ENCODE data around the gene CLIC6.

The CLIC6 gene

GRCh38 chr21:34703571-34703970 is 34.8 kb downstream of the CLIC6 start:
- no peak for TF ChIP-seq CTCF (conservative IDR thresholded peaks at IDR 0.05; ENCODE audit: control insufficient read depth, insufficient read depth, low read depth, low read length)
- no peak overlapping the region for H3K4me3 ChIP-seq (ENCODE audit: control insufficient read depth, low read depth, low read length)
- DNase-seq (ENCODE audit: low read depth), result no peak

- DNase-seq (ENCODE audit: low read depth), result peak; percentile 89
- TF ChIP-seq CTCF (conservative IDR thresholded peaks at IDR 0.05; ENCODE audit: control insufficient read depth, insufficient read depth, low read depth, low read length), result no peak
- no peak overlapping the region for H3K4me3 ChIP-seq (ENCODE audit: control insufficient read depth, low read depth, low read length)
These were observed 35.3 kb downstream of the CLIC6 start for GRCh38 chr21:34704119-34704518.

- DNase-seq (ENCODE audit: low read depth), result peak; percentile 26
- no peak overlapping the region for H3K4me3 ChIP-seq (ENCODE audit: control insufficient read depth, low read depth, low read length)
- TF ChIP-seq CTCF (conservative IDR thresholded peaks at IDR 0.05; ENCODE audit: control insufficient read depth, insufficient read depth, low read depth, low read length), result no peak
These were observed 36.2 kb downstream of the CLIC6 start for GRCh38 chr21:34705011-34705410.

- no peak for DNase-seq (ENCODE audit: low read depth)
- H3K4me3 ChIP-seq (ENCODE audit: control insufficient read depth, low read depth, low read length), result no peak overlapping the region
- TF ChIP-seq CTCF (conservative IDR thresholded peaks at IDR 0.05; ENCODE audit: control insufficient read depth, insufficient read depth, low read depth, low read length), result no peak
These were observed 37.5 kb downstream of the CLIC6 start for GRCh38 chr21:34706337-34706736.

- H3K4me3 ChIP-seq (ENCODE audit: control insufficient read depth, low read depth, low read length), result no peak overlapping the region
- no peak for DNase-seq (ENCODE audit: low read depth)
These were observed 39.1 kb downstream of the CLIC6 start for GRCh38 chr21:34707876-34708325.

GRCh38 chr21:34713621-34714020 is 44.8 kb downstream of the CLIC6 start:
- no peak for DNase-seq (ENCODE audit: low read depth)
- no peak overlapping the region for H3K4me3 ChIP-seq (ENCODE audit: control insufficient read depth, low read depth, low read length)
- TF ChIP-seq CTCF (conservative IDR thresholded peaks at IDR 0.05; ENCODE audit: control insufficient read depth, insufficient read depth, low read depth, low read length), result no peak

More at GRCh38 chr21:34707876-34708325, 39.1 kb downstream of the CLIC6 start:
- TF ChIP-seq CTCF (conservative IDR thresholded peaks at IDR 0.05; ENCODE audit: control insufficient read depth, insufficient read depth, low read depth, low read length), result no peak

GRCh38 chr21:34715518-34715917 is 46.7 kb downstream of the CLIC6 start:
- DNase-seq (ENCODE audit: low read depth), result no peak
- no peak for TF ChIP-seq CTCF (conservative IDR thresholded peaks at IDR 0.05; ENCODE audit: control insufficient read depth, insufficient read depth, low read depth, low read length)
- H3K4me3 ChIP-seq (ENCODE audit: control insufficient read depth, low read depth, low read length), result no peak overlapping the region
